ENCODE measurements around the gene S100A2. TPM values are rescaled to one million over a fixed set of nuclear protein-coding genes. Genes with fewer than 3 reads are reported as not detected.
"Not testable (repeated sequence)": the region's sequence is repeated elsewhere in the genome, so short reads cannot be mapped to it uniquely, and the experiment has no call there.

S100A2 gene
- total RNA-seq, 1 donor from 2014 or later, result 3.5 TPM

DNA sequence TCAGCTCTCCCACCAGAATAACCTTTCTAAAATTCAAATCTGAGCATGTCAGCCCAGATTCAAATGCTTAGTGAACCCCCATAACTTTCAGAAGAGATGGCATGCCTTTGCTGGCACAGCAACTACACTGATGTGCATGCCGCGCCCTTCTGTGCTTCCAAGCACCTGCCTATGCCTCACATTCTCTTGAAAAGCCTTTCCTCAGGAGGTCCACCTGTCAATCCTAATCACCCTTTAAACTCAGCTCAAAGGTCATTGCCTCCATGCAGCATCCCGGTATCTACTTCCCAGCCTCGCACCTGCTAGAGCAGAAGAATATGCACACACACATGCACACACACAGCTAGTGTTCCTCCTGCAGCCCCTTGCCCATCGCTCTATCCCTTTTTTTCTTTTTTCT lies 5.2 kb upstream of the S100A2 start:
- ATAC-seq (no peak), DNase-seq (ENCODE audit: low spot score) (no peak)
- intact Hi-C loops (cut with DNase I), result no loop called here

- ATAC-seq (no peak), DNase-seq (ENCODE audit: low spot score) (no peak)
- intact Hi-C loops (cut with DNase I), result loop anchor here (5.0 kb wide), 1 partner anchor 37 kb away; no protein-coding TSS in a partner anchor
Measured at GRCh38 chr1:153569465-153569864, 3.8 kb upstream of the S100A2 start.

DNA sequence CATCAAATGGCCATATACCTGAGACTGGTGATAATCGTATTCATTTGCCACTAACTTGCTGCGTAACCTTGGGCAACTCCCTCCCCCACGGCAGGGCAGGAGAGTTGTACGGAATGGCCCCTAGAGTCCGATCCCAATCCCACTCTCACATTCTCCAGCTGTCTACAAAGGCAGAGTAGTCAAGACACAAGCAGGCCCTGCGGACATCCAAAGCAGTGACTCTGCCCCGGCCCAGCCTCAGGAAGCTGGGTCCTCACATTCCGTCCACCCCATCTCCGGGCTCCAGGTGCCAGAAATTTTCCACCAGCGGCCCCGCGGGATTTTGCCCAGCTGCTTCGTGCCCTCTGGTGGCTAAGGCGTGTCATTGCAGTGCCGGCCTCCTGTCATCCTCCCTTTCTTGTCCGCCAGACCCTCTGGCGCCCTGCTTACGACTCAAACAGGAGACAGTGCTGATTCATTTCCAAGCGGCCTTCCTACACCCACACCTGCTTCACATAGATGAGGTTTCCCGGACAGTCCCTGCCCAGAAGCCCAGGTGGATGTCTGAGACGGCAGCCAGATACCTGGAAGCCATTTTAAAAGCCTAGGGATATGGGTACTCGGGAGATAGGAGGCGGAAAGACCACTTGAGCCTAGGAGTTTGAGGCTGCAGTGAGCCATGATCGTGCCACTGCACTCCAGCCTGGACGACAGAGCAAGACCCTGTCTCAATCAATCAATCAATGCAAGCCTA lies 2.9 kb upstream of the S100A2 start:
- intact Hi-C loops (cut with DNase I), result loop anchor here (5.0 kb wide), 1 partner anchor 36 kb away; no protein-coding TSS in a partner anchor
- ATAC-seq (peak; percentile 60), DNase-seq (ENCODE audit: low spot score) (peak; percentile 96)

DNA sequence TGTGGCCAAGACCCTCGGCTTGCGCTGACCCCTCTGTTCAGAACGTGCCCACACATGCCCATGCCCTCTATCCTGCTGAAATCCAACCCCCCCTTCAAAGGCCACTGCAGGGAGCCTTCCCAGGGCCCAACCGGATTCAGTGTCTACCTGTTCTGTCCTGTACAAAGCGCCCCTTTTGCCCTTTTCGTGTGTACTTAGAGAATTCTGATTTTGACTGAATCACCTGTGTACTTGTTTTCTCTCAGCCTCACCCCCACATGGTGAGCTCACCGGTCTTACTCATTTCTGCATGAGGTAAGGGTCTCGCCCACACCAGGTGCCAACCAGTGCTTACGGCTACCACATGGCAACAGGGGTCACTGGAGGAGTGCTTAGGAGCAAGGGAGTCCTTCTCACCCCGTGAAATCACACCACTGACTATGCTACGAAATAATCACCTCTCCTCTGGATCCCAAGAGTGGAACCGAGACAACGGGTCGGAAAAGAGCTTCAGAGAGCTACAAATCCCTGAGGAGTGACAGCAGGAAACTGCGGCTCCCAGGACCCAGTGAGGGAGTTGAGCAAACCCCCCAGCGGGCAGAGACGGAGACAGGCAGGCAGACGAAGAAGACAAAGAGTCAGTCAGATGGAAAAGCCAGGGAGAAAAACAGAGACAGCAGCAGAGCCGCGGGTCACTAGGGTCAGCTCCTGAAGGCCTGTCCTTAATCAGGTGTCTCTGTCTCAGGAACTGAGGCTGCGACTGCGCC lies 2.1 kb upstream of the S100A2 start:
- DNase-seq (ENCODE audit: low spot score), result peak; percentile 58
- intact Hi-C loops (cut with DNase I), result loop anchor here (5.0 kb wide), 1 partner anchor 35 kb away; no protein-coding TSS in a partner anchor
- no peak for ATAC-seq

DNA sequence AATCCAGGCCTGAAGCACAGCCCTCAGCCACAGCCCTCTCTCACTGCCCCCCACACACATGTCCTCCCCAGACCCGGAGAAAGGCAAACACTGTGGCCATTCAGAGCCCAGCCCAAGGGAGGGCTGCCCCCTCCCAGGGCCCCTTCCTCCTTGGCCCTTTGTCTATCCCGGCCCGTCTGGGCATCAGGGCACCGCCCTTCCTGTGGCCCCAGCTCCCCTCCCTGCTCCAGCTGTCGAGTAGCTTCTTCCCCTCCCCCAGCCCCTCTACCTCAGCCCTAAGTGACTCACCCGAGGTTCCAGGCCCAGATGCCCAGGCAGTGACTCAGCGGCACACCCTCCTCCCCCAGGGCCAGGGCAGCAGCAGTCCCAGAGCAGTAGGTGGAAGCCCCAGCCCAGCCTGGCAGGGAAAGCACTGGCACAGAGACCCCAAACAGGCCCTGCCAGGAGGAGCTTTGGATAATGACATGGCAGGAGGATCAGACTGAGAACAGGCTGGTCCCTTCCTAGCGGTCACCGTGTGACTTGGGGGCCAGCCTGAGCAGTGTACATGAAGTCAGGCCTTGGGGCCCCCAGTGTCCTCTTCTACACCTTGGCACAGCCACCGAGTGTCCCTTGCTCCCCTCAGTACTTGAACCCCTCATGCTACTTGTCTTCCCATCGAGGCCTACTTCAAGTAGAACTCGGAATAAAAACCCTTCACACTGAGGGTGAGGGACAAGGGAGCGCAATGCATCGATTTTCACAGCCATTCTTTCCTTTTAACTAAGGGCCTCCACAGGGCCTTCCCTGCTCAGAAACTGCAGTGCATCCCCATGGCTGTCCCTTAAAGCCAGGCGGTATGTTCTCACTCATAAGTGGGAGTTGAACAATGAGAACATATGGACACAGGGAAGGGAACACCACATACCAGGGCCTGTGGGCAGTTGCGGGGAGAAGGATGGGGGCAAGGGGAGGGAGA lies 1.0 kb upstream of the S100A2 start:
- intact Hi-C loops (cut with DNase I), result loop anchor here (5.0 kb wide), 1 partner anchor 34 kb away; no protein-coding TSS in a partner anchor
- ATAC-seq, result peak; percentile 88

GRCh38 chr1:153563991-153564390 lies 1.7 kb downstream of the S100A2 start:
- DNase-seq (ENCODE audit: low spot score), result peak; percentile 46
- intact Hi-C loops (cut with DNase I), result no loop called here
- ATAC-seq, result no peak

More for the DNA sequence above, 1.0 kb upstream of the S100A2 start:
- peak; percentile 90 for DNase-seq (ENCODE audit: low spot score)

DNA sequence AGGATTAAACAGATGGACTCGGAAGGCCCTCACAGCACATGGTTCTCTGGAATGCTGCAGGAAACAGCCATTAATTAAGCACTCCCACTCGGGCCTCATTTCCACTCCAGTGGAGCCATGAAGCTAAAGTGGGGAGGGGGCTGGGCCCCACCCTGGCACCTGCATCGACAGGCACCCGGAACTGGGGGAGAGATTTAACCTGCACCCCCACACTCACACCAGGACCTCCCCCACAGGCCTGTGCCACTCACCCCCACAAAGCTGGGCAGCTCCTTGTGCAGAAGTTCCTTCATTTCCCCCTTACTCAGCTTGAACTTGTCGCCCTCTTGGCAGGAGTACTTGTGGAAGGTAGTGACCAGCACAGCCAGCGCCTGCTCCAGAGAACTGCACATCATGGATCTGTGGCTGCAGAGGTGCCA lies 2.2 kb downstream of the S100A2 start:
- peak; percentile 48 for DNase-seq (ENCODE audit: low spot score)
- ATAC-seq, result no peak
- intact Hi-C loops (cut with DNase I), result no loop called here

- intact Hi-C loops (cut with DNase I); DNase-seq (ENCODE audit: low spot score): not testable (repeated sequence)
Measured at GRCh38 chr1:153562021-153562420, 3.6 kb downstream of the S100A2 start.

GRCh38 chr1:153561466-153561985 lies 4.1 kb downstream of the S100A2 start:
- intact Hi-C loops (cut with DNase I), result no loop called here
- peak; percentile 23 for DNase-seq (ENCODE audit: low spot score)
- no peak for ATAC-seq

More at GRCh38 chr1:153562021-153562420, 3.6 kb downstream of the S100A2 start:
- not testable (repeated sequence) for ATAC-seq

GRCh38 chr1:153560771-153561465 lies 4.7 kb downstream of the S100A2 start:
- no peak for ATAC-seq
- intact Hi-C loops (cut with DNase I), result no loop called here
- DNase-seq (ENCODE audit: low spot score), result peak; percentile 42

DNA sequence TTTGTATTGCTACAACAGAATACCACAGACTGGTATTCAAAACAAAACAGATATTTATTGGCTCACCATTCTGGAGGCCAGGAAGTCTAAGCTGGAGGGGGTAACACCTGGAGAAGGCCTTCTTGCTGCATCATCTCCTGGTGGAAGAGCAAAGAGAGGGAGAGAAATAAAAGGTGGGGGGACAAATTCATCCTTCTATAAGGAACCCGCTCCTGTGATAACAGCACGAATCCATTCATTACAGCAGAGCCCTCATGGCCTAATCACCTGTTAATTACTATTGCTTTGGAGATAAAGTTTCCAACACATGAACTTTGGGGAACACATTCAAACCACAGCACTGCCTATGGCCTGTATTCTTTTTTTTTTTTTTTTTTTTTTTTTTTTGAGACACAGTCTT lies 5.4 kb downstream of the S100A2 start:
- ATAC-seq (no peak), DNase-seq (ENCODE audit: low spot score) (no peak)
- intact Hi-C loops (cut with DNase I), result no loop called here

DNA sequence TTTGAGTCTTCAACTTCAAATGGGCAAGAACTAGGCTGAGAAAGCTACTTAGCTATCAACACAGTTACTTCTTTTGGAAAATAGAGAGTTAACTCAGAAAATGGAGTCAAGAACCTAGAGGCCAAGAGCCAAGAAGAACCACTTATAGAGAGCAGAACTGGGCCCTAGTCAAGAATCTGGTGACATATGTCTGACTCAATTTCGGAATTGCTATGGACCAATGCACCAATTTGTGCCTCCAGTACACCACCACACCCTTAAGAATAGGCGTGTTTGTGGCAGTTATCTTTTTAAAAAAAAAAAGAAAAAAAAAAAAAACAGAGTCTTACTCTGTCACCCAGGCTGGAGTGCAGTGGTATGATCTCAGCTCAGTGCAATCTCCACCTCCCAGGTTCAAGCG lies 7.8 kb downstream of the S100A2 start:
- intact Hi-C loops (cut with DNase I), result no loop called here
- DNase-seq (ENCODE audit: low spot score) (no peak), ATAC-seq (no peak)

- DNase-seq (ENCODE audit: low spot score) (no peak), ATAC-seq (no peak)
- intact Hi-C loops (cut with DNase I), result no loop called here
Measured at GRCh38 chr1:153556348-153556747, 9.3 kb downstream of the S100A2 start.

DNA sequence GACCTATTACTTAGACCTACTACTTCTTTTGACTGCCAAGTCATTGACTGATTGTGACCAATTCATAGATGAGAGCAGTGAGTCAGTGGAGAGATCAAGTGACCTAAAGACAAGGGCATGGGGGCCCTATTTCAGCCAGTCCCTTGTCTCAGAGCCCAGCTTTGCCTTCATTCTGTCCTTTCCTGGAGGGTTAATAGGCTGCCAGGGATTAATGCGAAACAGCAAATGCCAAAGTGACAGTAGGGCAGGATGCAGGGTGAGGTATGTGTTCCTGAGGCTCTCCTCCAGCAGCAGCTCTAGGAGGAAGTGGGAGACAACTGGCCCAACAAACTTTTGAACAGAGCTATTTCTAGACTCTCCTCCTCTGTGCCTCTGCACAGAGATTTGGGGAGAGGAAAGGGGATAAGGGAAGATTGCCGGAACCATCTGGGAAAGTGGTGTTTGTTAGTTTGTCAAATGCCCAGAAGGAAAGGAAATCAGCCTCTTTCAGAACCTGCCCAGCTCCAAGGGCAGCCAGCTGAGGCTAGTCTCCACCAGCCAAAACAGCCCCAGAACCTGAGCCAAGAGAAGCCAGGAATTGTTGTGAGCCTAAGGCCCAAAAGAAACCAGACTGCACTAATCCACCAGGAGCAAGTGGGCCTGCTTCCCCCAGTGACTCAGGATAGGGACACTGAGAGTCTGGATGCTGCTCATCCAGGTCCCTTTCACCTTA lies 11.7 kb downstream of the S100A2 start:
- DNase-seq (ENCODE audit: low spot score), result peak; percentile 49
- intact Hi-C loops (cut with DNase I), result no loop called here
- ATAC-seq, result no peak

DNA sequence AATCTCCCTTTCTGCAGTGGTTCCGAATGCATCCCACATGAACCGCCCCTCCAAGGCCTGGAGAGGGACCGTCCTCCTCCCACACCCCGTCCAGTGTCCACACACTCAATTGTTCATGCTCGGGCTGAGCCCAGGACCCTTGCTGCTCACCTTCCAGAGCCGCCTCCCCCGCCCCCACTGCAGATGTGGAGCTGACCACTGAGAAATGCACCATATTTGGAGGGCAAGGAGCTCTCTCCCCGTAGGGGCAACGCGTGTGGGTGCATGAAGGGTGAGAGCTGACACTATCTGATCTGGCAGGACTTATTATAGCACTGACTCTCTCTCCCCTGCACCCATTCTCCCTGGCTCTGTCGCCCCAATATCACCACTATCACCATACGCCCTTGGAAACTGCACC lies 12.5 kb downstream of the S100A2 start:
- ATAC-seq, result no peak
- DNase-seq (ENCODE audit: low spot score), result peak; percentile 34
- intact Hi-C loops (cut with DNase I), result no loop called here

GRCh38 chr1:153552335-153552734 lies 13.3 kb downstream of the S100A2 start:
- ATAC-seq, result no peak
- peak; percentile 45 for DNase-seq (ENCODE audit: low spot score)
- intact Hi-C loops (cut with DNase I), result no loop called here

GRCh38 chr1:153550827-153551500 lies 14.7 kb downstream of the S100A2 start:
- intact Hi-C loops (cut with DNase I), result no loop called here
- ATAC-seq (no peak), DNase-seq (ENCODE audit: low spot score) (peak; percentile 47)

Data from sciatic nerve (tissue), 2 donors.